Pancreas (tissue), 10 donors: ENCODE measurements around the gene RNF25. TPM values are rescaled to one million over a fixed set of nuclear protein-coding genes. Genes with fewer than 3 reads are reported as not detected.
A peak's percentile ranks its signal among the peaks of the same experiment; 100 is the strongest.

Experiments
- ATAC-seq, 4 donors: fragments of 200-7000 bp; cut with Tn5 transposase; one replicate each; pipeline versions ENCODE4 v1.8.0 to v1.9.1; 2020; ENCODE audit warnings: mild to moderate bottlenecking in 4 of 4, moderate library complexity in 4 of 4
- DNase-seq, 6 donors: peaks; one replicate each; pipeline ENCODE4 v3.0.0-alpha.2; 2020
- FAIRE-seq: peaks from 2 replicates; lab custom pipeline; 2012; peaks lifted over from hg19 to GRCh38; lab: Jason Lieb, UNC
- H3K27ac ChIP-seq, 4 donors: fragments of 200-600 bp; sonication (generic); 1 replicate in 3 of 4; 2 replicates in 1 of 4; pipeline versions ENCODE4 v1.5.0 to v1.8.0; 2020
- H3K27me3 ChIP-seq, 4 donors: fragments of 200-600 bp; one replicate each; pipeline ENCODE4 v1.8.0; 2021
- H3K36me3 ChIP-seq, 3 donors: fragments of 200-600 bp; sonication (generic) in 1 of 3; one replicate each; pipeline versions ENCODE4 v1.5.0 to v1.8.0; 2020 to 2021
- H3K4me1 ChIP-seq, 3 donors: fragments of 200-600 bp; one replicate each; pipeline ENCODE4 v1.8.0; 2021
- H3K4me3 ChIP-seq, 4 donors: fragments of 200-600 bp; sonication (generic) in 2 of 4; one replicate each; pipeline versions ENCODE4 v1.5.0 to v1.8.0; 2020 to 2021
- H3K9me3 ChIP-seq, 4 donors: fragments of 200-600 bp; one replicate each; pipeline ENCODE4 v1.8.0; 2021
- WGBS, 2 donors: extraction: QIAGEN DNeasy Blood & Tissue Kit; methylation state at CpG; one replicate each; pipeline ENCODE4 v1.1.7; 2013; 5-methylcytosine and 5-hydroxymethylcytosine counted together
- intact Hi-C, 3 donors: fragments of 100-400 bp; cut with DNase I; formaldehyde crosslinking; loops; one replicate each; pipeline versions ENCODE4 v1.11.1 to v1.14.2; 2022
- polyA plus RNA-seq, 2 donors: library from polyadenylated mRNA; stranded (reverse); fragments of 200-250 nt; gene quantifications; one replicate each; pipeline ENCODE4 v1.2.3, GENCODE V29; 2013
- total RNA-seq, 6 donors: library from RNA; stranded (reverse); fragmentation: NEBNext Ultra II Directional in 4 of 6; extraction: Animal tissue kit (Norgen Biotek cat#: 25700) in 4 of 6; gene quantifications; one replicate each; pipeline versions ENCODE4 v1.2.1 to v1.2.4, GENCODE V29; 2021 to 2023
- TF ChIP-seq, protein P1 (sequence below), 4 donors: fragments of 200-600 bp; sonication (generic) in 3 of 4; IDR thresholded peaks; one replicate each; pipeline versions ENCODE4 v1.5.0 to v1.8.0; 2021; ENCODE audit warnings: antibody characterized with exemption in 4 of 4
- donor health status: healthy with polysubstance abuse.
- donor health status: DM: no; HTN: no; CAD: no; lungs with moderate emphysema.
- donor health status: DM: no; HTN: no; CAD: no.
- donor health status: control.
- donor health status: control.
- donor health status: Bipolar disorder and iron deficiency.
- donor health status: DM: yes; HTN: yes; CAD: no.
- donor health status: DM: no; HTN: no; CAD: no.
- donor health status: DM: no; HTN: no; CAD: no.
- donor health status: DM: yes; HTN: yes; CAD: no.

The RNF25 gene
- total and polyA plus RNA-seq, 8 donors: 4.5 to 28.8 (median 9.3) TPM

DNA sequence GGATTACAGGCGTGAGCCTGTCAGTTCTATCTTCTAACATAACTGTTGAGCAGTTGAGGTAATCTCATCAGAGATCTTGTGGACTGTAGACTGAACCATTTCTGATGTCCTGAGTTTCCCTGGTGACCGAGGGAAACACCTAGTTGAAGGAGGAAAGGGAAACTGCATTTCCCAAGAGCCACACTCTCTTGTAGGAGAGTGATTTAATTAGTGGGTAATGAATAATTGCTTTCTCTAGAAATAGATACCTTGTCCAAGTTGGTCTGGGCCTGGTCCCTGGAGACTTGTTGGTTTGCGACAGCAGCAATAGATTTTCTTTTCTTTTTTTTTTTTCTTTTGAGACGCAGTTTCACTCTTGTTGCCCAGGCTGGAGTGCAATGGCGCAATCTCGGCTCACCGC lies 46.3 kb upstream of the RNF25 start:
- no peak overlapping the region for H3K27ac ChIP-seq
- ATAC-seq (no peak), FAIRE-seq (no peak), DNase-seq (no peak)
- no peaks in the 10 kb centered on the region for H3K36me3 ChIP-seq
- H3K9me3 ChIP-seq: no peaks in the 10 kb centered on the region
- H3K27me3 ChIP-seq: no peaks in the 10 kb centered on the region
- H3K4me3 ChIP-seq: no peak overlapping the region
- WGBS, 2 donors: 94% methylated on average over 7 of the region's 7 CpGs
- intact Hi-C loops: no loop called here
- H3K4me1 ChIP-seq: peaks cover 0 to 17% (median 0%) of the 10 kb centered on the region in 3 donors
- TF ChIP-seq, protein P1, sequence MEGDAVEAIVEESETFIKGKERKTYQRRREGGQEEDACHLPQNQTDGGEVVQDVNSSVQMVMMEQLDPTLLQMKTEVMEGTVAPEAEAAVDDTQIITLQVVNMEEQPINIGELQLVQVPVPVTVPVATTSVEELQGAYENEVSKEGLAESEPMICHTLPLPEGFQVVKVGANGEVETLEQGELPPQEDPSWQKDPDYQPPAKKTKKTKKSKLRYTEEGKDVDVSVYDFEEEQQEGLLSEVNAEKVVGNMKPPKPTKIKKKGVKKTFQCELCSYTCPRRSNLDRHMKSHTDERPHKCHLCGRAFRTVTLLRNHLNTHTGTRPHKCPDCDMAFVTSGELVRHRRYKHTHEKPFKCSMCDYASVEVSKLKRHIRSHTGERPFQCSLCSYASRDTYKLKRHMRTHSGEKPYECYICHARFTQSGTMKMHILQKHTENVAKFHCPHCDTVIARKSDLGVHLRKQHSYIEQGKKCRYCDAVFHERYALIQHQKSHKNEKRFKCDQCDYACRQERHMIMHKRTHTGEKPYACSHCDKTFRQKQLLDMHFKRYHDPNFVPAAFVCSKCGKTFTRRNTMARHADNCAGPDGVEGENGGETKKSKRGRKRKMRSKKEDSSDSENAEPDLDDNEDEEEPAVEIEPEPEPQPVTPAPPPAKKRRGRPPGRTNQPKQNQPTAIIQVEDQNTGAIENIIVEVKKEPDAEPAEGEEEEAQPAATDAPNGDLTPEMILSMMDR (IDR thresholded peaks at IDR 0.05): no peak

DNA sequence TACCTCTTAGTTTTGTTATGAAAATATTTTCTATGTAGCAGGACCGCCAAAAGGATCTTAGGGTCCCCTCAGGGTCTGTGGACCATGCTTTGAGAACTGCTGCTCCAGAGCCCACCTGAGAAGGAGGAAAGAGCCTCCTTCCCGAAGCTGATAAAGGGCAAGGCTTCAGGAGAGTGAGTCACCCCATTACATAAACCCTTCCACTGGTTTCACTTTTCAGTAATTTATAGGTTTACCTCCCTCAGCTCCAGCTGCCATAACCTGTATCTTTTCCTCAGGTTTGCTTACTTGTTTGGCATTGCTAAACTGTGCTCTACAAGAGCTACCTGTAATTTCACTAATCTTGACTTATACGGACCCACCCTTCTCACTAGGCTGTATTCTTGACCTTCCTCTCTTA lies 45.5 kb upstream of the RNF25 start:
- H3K4me3 ChIP-seq: no peak overlapping the region
- TF ChIP-seq, protein P1 (IDR thresholded peaks at IDR 0.05): no peak
- no peaks in the 10 kb centered on the region for H3K9me3 ChIP-seq
- intact Hi-C loops: no loop called here
- 69 to 86% methylated on average over 3 of the region's 3 CpGs for WGBS, 2 donors
- DNase-seq: no peak
- peak overlapping the region in 2 of 4 donors; percentile 20 to 50 for H3K27ac ChIP-seq
- no peaks in the 10 kb centered on the region for H3K36me3 ChIP-seq
- H3K4me1 ChIP-seq: peaks cover 0 to 12% (median 0%) of the 10 kb centered on the region in 3 donors
- peak in 3 of 4 donors; percentile 56 to 91 (median 80) for ATAC-seq
- no peaks in the 10 kb centered on the region for H3K27me3 ChIP-seq
- FAIRE-seq: no peak

DNA sequence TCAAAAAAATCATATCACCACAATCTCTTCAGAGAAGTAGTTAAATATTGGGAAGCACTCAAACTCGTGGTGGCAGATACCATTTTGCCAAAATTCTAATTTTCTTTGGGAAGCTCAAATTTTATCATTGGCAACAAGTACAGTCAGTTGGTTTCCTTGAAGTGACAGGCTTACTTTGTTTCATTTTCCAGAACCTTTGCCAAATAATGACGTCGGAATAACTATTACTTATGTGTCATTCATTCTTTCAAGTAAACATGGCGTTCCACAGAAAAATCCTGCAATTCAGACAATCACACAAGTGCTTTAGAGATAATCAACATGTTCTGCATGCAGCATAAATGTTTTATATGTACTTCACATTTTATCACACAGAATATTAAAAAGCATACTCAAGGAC lies 44.3 kb upstream of the RNF25 start:
- H3K27me3 ChIP-seq: no peaks in the 10 kb centered on the region
- ATAC-seq: no peak
- H3K9me3 ChIP-seq: no peaks in the 10 kb centered on the region
- H3K4me3 ChIP-seq: no peak overlapping the region
- WGBS, 2 donors: 36 to 44% methylated on average over 4 of the region's 4 CpGs
- peaks cover 0 to 6% (median 3%) of the 10 kb centered on the region in 3 donors for H3K4me1 ChIP-seq
- H3K36me3 ChIP-seq: no peaks in the 10 kb centered on the region
- TF ChIP-seq, protein P1 (IDR thresholded peaks at IDR 0.05): no peak
- DNase-seq: no peak
- no peak overlapping the region for H3K27ac ChIP-seq
- no peak for FAIRE-seq
- intact Hi-C loops: no loop called here

DNA sequence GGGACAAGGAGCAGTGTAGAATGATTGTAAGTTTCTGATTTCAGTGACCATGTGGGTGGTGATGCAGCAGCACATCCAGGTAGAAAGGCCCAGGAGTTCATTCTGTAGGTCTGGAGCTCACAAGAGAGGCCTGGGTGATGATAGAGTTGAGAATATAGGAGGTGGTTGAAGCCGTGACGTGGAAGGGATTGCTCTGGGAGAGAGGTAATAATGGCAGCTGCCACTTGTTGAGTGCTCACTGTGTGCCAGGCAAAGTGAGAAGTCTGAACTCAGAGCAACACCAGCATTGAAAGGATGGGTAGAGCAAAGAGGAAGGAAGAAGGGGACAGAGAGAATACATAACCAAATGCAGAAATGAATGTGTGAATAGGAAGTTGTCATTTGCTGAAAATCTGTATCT lies 42.1 kb upstream of the RNF25 start:
- intact Hi-C loops: no loop called here
- Histone ChIP-seq H3K27ac (no peak overlapping the region), H3K9me3 (no peaks in the 10 kb centered on the region), H3K36me3 (no peaks in the 10 kb centered on the region), H3K27me3 (no peaks in the 10 kb centered on the region), H3K4me1 (peaks cover 0 to 6% (median 3%) of the 10 kb centered on the region in 3 donors), H3K4me3 (no peak overlapping the region)
- DNase-seq (no peak), ATAC-seq (no peak), FAIRE-seq (no peak)
- WGBS, 2 donors: 95 to 98% methylated on average over 2 of the region's 2 CpGs
- TF ChIP-seq, protein P1 (IDR thresholded peaks at IDR 0.05): no peak

DNA sequence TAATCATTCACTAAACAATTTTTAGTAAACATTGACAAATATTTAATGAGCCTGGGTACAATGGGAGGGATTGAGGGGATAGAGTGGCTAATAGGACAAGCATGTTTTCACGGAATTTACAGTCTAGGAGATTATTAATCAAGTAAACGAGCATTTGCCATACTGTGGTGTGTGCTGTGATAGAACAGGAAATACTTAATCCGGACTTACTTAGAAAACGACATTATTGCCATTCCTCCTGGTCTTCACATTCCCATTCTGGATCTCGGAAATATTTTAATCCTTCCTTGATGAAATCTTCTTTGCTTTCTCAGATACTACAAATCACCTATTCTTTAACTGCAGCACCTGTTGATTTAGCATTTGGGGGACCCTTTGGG lies 39.7 kb upstream of the RNF25 start:
- no peak for DNase-seq
- Histone ChIP-seq H3K4me1 (peaks cover 0 to 6% (median 0%) of the 10 kb centered on the region in 3 donors), H3K4me3 (peak overlapping the region; percentile 49 to 93 (median 76)), H3K27me3 (no peaks in the 10 kb centered on the region), H3K9me3 (no peaks in the 10 kb centered on the region), H3K36me3 (no peaks in the 10 kb centered on the region), H3K27ac (peak overlapping the region in 3 of 4 donors; percentile 87 to 94 (median 91))
- TF ChIP-seq, protein P1 (IDR thresholded peaks at IDR 0.05): no peak
- no peak for FAIRE-seq
- intact Hi-C loops: no loop called here
- 1 to 6% methylated on average over 5 of the region's 5 CpGs for WGBS, 2 donors
- ATAC-seq: peak; percentile 20 to 43 (median 22)
